Gastroesophageal sphincter (tissue), 3 donors: ENCODE results near the gene TSTD1.

Experiments used
- CTCF ChIP-seq, 4 experiments: fragments of 200-600 bp in 2 of 4; fragments of 450-650 bp in 2 of 4; sonication (generic) in 1 of 4; IDR thresholded peaks; one replicate each; pipeline ENCODE4 v1.5.1; 2017 to 2019; ENCODE audit warnings: antibody characterized with exemption in 4 of 4, mild to moderate bottlenecking in 2 of 4, moderate library complexity in 2 of 4
- EP300 ChIP-seq: sonication (generic); formaldehyde crosslinking; IDR thresholded peaks from one replicate; pipeline ENCODE4 v1.6.1; 2017; ENCODE audit warnings: antibody characterized with exemption, mild to moderate bottlenecking
- POLR2A ChIP-seq, 2 donors: fragments of 450-650 bp; IDR thresholded peaks; one replicate each; pipeline ENCODE4 v1.6.1; 2017; ENCODE audit warnings: antibody characterized with exemption in 2 of 2, mild to moderate bottlenecking in 2 of 2, moderate library complexity in 1 of 2
- POLR2AphosphoS5 ChIP-seq: sonication (generic); formaldehyde crosslinking; IDR thresholded peaks from one replicate; pipeline ENCODE4 v1.6.1; 2017; ENCODE audit warnings: antibody characterized with exemption

DNA sequence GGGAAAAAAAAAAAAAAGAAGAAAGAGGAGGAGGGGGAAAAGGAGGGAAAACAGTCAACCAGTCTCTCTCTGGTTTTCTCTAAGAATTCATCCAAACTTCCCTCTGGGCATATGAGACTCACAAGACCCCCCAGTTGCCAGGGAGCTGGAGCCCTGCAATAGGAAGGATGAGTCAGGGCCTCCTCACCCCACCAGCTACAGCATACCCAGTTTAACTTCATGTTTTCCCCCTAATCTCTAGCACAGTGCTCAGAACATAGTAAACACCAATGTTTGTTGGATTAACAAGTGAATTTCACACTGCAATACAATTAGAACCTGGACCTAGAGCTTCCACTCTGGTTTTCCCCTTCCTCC, 25.7 kb downstream of the TSTD1 start:
- no peak for TF ChIP-seq CTCF (IDR thresholded peaks at IDR 0.05)
- TF ChIP-seq EP300, result no peak
- no peak for TF ChIP-seq POLR2AphosphoS5
- no peak for TF ChIP-seq POLR2A (IDR thresholded peaks at IDR 0.05)
